Measurements from ENCODE around the gene APOD.

The APOD gene

GRCh38 chr3:195526492-195526891 lies 57.2 kb downstream of the APOD start:
- H3K27ac ChIP-seq (ENCODE audit: extremely low read depth, low read depth, low read length), result no peak overlapping the region
- CTCF ChIA-PET, result interaction anchor here (0.8 kb wide), 1 partner anchor 844 kb away, joined by 4 read pairs; no protein-coding TSS in a partner anchor
- POLR2A ChIA-PET, result no interaction called here

More at GRCh38 chr3:195526492-195526891, 57.2 kb downstream of the APOD start:
- Histone ChIP-seq H3K9me3 (ENCODE audit: control insufficient read depth, insufficient read depth, low read depth, low read length) (no peaks in the 10 kb centered on the region), H3K4me1 (ENCODE audit: control insufficient read depth, insufficient read depth, low read length) (no peaks in the 10 kb centered on the region), H3K36me3 (ENCODE audit: control insufficient read depth in 2 of 2, insufficient read depth in 1 of 2, low read length in 2 of 2) (peaks cover 0 to 25% of the 10 kb centered on the region in 2 experiments; a peak in 2 of 3 replicates), H3K4me3 (ENCODE audit: low read depth, low read length) (no peak overlapping the region)
- TF ChIP-seq ZBTB48 (tag by site-specific recombination; IDR thresholded peaks at IDR 0.05) (no peak), ZXDB (tag by site-specific recombination; IDR thresholded peaks at IDR 0.05) (no peak), GLIS1 (tag by site-specific recombination; IDR thresholded peaks at IDR 0.05) (no peak), ZNF792 (tag by site-specific recombination; IDR thresholded peaks at IDR 0.05) (no peak), PRDM2 (tag by site-specific recombination; IDR thresholded peaks at IDR 0.05; ENCODE audit: borderline replicate concordance) (no peak), SETDB1 (IDR thresholded peaks at IDR 0.05; ENCODE audit: insufficient read length, low read length) (no peak), TSHZ1 (tag by site-specific recombination; IDR thresholded peaks at IDR 0.05; ENCODE audit: borderline replicate concordance) (no peak), KLF16 (tag by site-specific recombination; IDR thresholded peaks at IDR 0.05) (no peak), ZNF175 (tag by site-specific recombination; IDR thresholded peaks at IDR 0.05) (no peak), ZBTB6 (tag by site-specific recombination; IDR thresholded peaks at IDR 0.05) (no peak)

Data from HEK293 (cell line).